HepG2 (cell line): ENCODE measurements around the gene NES. TPM values are rescaled to one million over a fixed set of nuclear protein-coding genes. Genes with fewer than 3 reads are reported as not detected.

ENCODE experiments used
- ATAC-seq: fragments of 200-7000 bp; cut with Tn5 transposase; 3 replicates; pipeline ENCODE4 v1.9.1; 2020; ENCODE audit warnings: mild to moderate bottlenecking, moderate library complexity
- BruUV-seq: library from RNA; stranded (reverse); fragments of 400-500 nt; replicated peaks from 2 replicates; lab custom pipeline; 2021; lab: Mats Ljungman, UMichigan
- CTCF ChIA-PET: fragments of 300-600 bp; formaldehyde crosslinking; extraction: SDS; loops from one replicate; lab custom pipeline; 2021; ENCODE audit warnings: low total read pairs, inconsistent platforms, low intra/inter-chr PET ratio; lab: Yijun Ruan, JAX
- POLR2A ChIA-PET: fragments of 350-600 bp; sonication (Branson Sonifier 250); formaldehyde crosslinking; loops from one replicate; lab custom pipeline; 2020; ENCODE audit warnings: antibody characterized with exemption, inconsistent platforms; lab: Yijun Ruan, JAX
- DNase-seq: peaks from one replicate; pipeline ENCODE4 v3.0.0-alpha.2; 2015; ENCODE audit warnings: low spot score
- FAIRE-seq: peaks from 3 replicates; lab custom pipeline; 2011; peaks lifted over from hg19 to GRCh38; lab: Jason Lieb, UNC
- H2AFZ ChIP-seq: one replicate; pipeline ENCODE4 v1.6.1; 2011; ENCODE audit warnings: low read length, inconsistent platforms
- H3K27ac ChIP-seq: fragments of 300-600 bp; 3 replicates; pipeline ENCODE4 v1.8.0; 2011; ENCODE audit warnings: mixed run types, mild to moderate bottlenecking, mixed read lengths, low read length, inconsistent platforms; ENCODE audit not compliant: insufficient read depth; ENCODE audit errors: extremely low read length
- H3K27me3 ChIP-seq, 2 experiments: fragments of 200-600 bp in 1 of 2; 2 replicates in 1 of 2; 3 replicates in 1 of 2; pipeline versions ENCODE4 v1.6.0 to v1.8.0; 2011; ENCODE audit warnings: low read length in 2 of 2, mild to moderate bottlenecking in 2 of 2, moderate library complexity in 2 of 2, inconsistent platforms in 1 of 2; ENCODE audit not compliant: insufficient read depth in 2 of 2, control insufficient read depth in 1 of 2
- H3K36me3 ChIP-seq, 2 experiments: fragments of 200-600 bp in 1 of 2; replicated peaks in 1 of 2; 2 replicates in 1 of 2; 3 replicates in 1 of 2; pipeline versions ENCODE4 v1.5.1 to v1.8.0; 2011; ENCODE audit warnings: low read length in 2 of 2, inconsistent platforms in 1 of 2; ENCODE audit not compliant: insufficient read depth in 2 of 2, control insufficient read depth in 1 of 2
- H3K4me1 ChIP-seq: 2 replicates; pipeline ENCODE4 v1.5.1; 2012; ENCODE audit warnings: low read length, inconsistent platforms; ENCODE audit not compliant: insufficient read depth
- H3K4me2 ChIP-seq: 2 replicates; pipeline ENCODE4 v1.6.0; 2011; ENCODE audit warnings: low read depth, low read length, inconsistent platforms
- H3K4me3 ChIP-seq, 3 experiments: fragments of 200-600 bp in 1 of 3; sonication (generic), shearing (Covaris generic) in 1 of 3; replicated peaks in 1 of 3; 2 replicates each; pipeline ENCODE4 v1.5.1; 2011 to 2016; ENCODE audit warnings: low read length in 3 of 3, inconsistent platforms in 2 of 3, low read depth in 2 of 3, mild to moderate bottlenecking in 2 of 3, control low read depth in 1 of 3, mixed read lengths in 1 of 3; ENCODE audit not compliant: insufficient read depth in 1 of 3
- H3K79me2 ChIP-seq: one replicate; pipeline ENCODE4 v1.6.1; 2011; ENCODE audit warnings: low read length, inconsistent platforms; ENCODE audit not compliant: insufficient read depth
- H3K9ac ChIP-seq: 2 replicates; pipeline ENCODE4 v1.6.0; 2011; ENCODE audit warnings: mild to moderate bottlenecking, low read depth, low read length, inconsistent platforms; ENCODE audit not compliant: insufficient read depth
- H3K9me3 ChIP-seq: 2 replicates; pipeline ENCODE4 v1.5.1; 2012; ENCODE audit warnings: mild to moderate bottlenecking, low read length
- H4K20me1 ChIP-seq: 2 replicates; pipeline ENCODE4 v1.6.0; 2011; ENCODE audit warnings: inconsistent platforms, mild to moderate bottlenecking, low read length, moderate library complexity; ENCODE audit not compliant: insufficient read depth
- HHEX ChIP-seq: IDR thresholded peaks from 2 replicates; pipeline ENCODE4 v1.6.1; 2016; ENCODE audit warnings: control low read depth
- HIVEP1 ChIP-seq: sonication (generic); formaldehyde crosslinking; IDR thresholded peaks from 2 replicates; pipeline ENCODE4 v1.4.0; 2020; ENCODE audit warnings: mild to moderate bottlenecking, missing genetic modification reagents
- PATZ1 ChIP-seq: sonication (generic); formaldehyde crosslinking; IDR thresholded peaks from 2 replicates; pipeline ENCODE4 v1.4.0; 2020; ENCODE audit warnings: missing genetic modification reagents
- TEF ChIP-seq: sonication (generic); formaldehyde crosslinking; IDR thresholded peaks from 2 replicates; pipeline ENCODE4 v1.5.0; 2020; ENCODE audit warnings: missing genetic modification reagents
- ZNF510 ChIP-seq: sonication (generic); formaldehyde crosslinking; IDR thresholded peaks from 2 replicates; pipeline ENCODE4 v1.4.0; 2020; ENCODE audit warnings: low read depth, mild to moderate bottlenecking, missing genetic modification reagents
- WGBS: methylation state at CpG from one replicate; pipeline ENCODE4 v1.1.6; 2017; ENCODE audit warnings: low lambda C conversion rate; 5-methylcytosine and 5-hydroxymethylcytosine counted together
- in situ Hi-C: cut with HindIII; loops from 2 replicates; pipeline ENCODE4 v1.10.0; 2017; ENCODE audit warnings: low pct_unique_long_range_greater_than_20kb; ENCODE audit not compliant: extremely low pct_ligation_motif_present
- intact Hi-C: fragments of 100-400 bp; cut with micrococcal nuclease; formaldehyde crosslinking; loops from one replicate; pipeline ENCODE4 v1.10.0; 2022; ENCODE audit not compliant: unreplicated experiment
- polyA plus RNA-seq, 8 experiments: library from polyadenylated mRNA; depleted of rRNA in 3 of 8; stranded (reverse) in 7 of 8; unstranded in 1 of 8; fragments of >200 nt; fragmentation: Illumina TruSeq in 4 of 8; extraction: Trizol in 4 of 8; gene quantifications; 2 replicates each; pipeline versions ENCODE4 v1.2.1 to v1.2.3, GENCODE V29; 2011 to 2016; ENCODE audit warnings: low read depth in 4 of 8, missing spikeins in 1 of 8, mixed read lengths in 1 of 8; ENCODE audit not compliant: insufficient read depth in 1 of 8
- total RNA-seq, 5 experiments: library from RNA; depleted of rRNA; stranded (reverse); fragments of >200 nt; fragmentation: Illumina TruSeq; extraction: Trizol; gene quantifications; 2 replicates each; pipeline ENCODE4 v1.2.3, GENCODE V29; 2016; ENCODE audit warnings: low read depth in 1 of 5
- TF ChIP-seq, protein P1 (sequence below): sonication (generic); formaldehyde crosslinking; IDR thresholded peaks from 2 replicates; pipeline ENCODE4 v1.4.0; 2020; ENCODE audit warnings: missing genetic modification reagents, borderline replicate concordance

The NES gene
- total and polyA plus RNA-seq, 2 of the 13 experiments (the other 11 are each of a cell fraction or from before 2014, with no cell fraction given): 1.7 to 16.6 TPM

DNA sequence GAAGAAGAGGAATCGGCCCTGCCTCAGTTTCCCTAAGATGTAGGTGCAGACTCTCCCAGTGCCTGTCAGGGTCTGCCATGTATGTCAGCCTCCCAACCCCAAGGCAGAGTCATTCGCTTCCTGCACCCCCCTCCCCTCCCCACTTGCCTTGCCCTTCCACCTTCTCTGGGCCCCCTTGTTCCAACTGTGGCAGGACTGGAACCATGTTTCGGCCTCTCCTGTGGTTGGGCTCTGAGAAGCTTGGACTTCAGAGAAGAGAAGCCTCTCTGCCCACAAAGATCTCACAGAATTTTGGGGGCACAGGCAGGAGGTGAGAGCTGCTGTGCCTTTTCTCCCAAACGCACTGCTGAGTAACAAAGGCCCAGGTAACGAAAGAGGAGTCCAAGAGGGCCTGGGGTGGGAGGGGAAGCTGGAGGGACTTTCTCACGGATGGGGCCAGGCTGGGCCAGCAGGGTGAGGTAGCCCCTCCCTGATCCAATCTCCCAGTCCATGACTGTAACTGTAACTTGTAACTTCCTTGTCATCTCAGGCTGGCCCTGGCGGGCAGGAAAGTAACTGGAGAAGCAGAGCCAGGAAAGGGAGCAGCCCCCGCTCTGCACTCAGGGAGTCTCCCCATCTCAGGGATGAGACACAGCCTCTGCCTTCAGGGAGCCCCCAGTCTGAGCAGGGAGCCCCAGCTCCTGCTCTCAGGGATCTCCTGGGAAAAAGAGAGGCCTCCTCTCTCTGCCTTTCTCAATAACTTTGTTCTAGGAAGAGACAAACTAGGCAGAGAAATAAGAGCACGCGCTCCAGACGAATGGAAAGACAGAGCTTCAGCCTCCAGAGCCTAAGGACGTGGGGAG, 16.9 kb upstream of the NES start:
- intact Hi-C loops: no loop called here
- no peak overlapping the region for H3K4me3 ChIP-seq
- H3K4me2 ChIP-seq: no peak overlapping the region
- no peak for DNase-seq
- no peaks in the 10 kb centered on the region for H3K9me3 ChIP-seq
- no peak overlapping the region for H3K27ac ChIP-seq
- no peaks in the 10 kb centered on the region for H3K36me3 ChIP-seq
- no TSS peak for BruUV-seq
- TF ChIP-seq HHEX (no peak), TEF (CRISPR knock-in tag) (no peak), ZNF510 (no peak)
- no peak overlapping the region for H2AFZ ChIP-seq
- no peaks in the 10 kb centered on the region for H4K20me1 ChIP-seq
- ATAC-seq: no peak; the same call in 2 of the 3 replicates
- POLR2A ChIA-PET: interaction anchor here (0.5 kb wide), 1 partner anchor 32 kb away, joined by 3 read pairs; no protein-coding TSS in a partner anchor
- in situ Hi-C loops: loop anchor here (10.0 kb wide), 2 partner anchors 171 to 231 kb away; partner anchors contain the start of genes LRRC71 and NTRK1
- H3K79me2 ChIP-seq: no peaks in the 10 kb centered on the region
- H3K4me1 ChIP-seq: peaks cover 40% of the 10 kb centered on the region
- 27% methylated on average over 10 of the region's 12 CpGs for WGBS
- peaks cover 16 to 59% of the 10 kb centered on the region in 2 experiments for H3K27me3 ChIP-seq
- FAIRE-seq: no peak
- no peak overlapping the region for H3K9ac ChIP-seq
- CTCF ChIA-PET: no interaction called here

- 21% methylated on average over 13 of the region's 16 CpGs for WGBS
- no peaks in the 10 kb centered on the region for H3K36me3 ChIP-seq
- POLR2A ChIA-PET: interaction anchor here (2.0 kb wide), 1 partner anchor 35 kb away, joined by 5 read pairs; the partner anchor contains the start of genes ISG20L2 and METTL25B
- DNase-seq (peak; percentile 23), ATAC-seq (no peak), FAIRE-seq (no peak)
- in situ Hi-C loops: loop anchor here (10.0 kb wide), 2 partner anchors 172 to 232 kb away; partner anchors contain the start of genes LRRC71 and NTRK1
- intact Hi-C loops: no loop called here
- no TSS peak for BruUV-seq
- peaks cover 15 to 58% of the 10 kb centered on the region in 2 experiments for H3K27me3 ChIP-seq
- H3K9me3 ChIP-seq: no peaks in the 10 kb centered on the region
- H3K4me3 ChIP-seq: no peak overlapping the region
- TF ChIP-seq PATZ1: peak; percentile 31; the same call in 1 of the 2 replicates
- no peak for TF ChIP-seq HIVEP1
- TF ChIP-seq, protein P1, sequence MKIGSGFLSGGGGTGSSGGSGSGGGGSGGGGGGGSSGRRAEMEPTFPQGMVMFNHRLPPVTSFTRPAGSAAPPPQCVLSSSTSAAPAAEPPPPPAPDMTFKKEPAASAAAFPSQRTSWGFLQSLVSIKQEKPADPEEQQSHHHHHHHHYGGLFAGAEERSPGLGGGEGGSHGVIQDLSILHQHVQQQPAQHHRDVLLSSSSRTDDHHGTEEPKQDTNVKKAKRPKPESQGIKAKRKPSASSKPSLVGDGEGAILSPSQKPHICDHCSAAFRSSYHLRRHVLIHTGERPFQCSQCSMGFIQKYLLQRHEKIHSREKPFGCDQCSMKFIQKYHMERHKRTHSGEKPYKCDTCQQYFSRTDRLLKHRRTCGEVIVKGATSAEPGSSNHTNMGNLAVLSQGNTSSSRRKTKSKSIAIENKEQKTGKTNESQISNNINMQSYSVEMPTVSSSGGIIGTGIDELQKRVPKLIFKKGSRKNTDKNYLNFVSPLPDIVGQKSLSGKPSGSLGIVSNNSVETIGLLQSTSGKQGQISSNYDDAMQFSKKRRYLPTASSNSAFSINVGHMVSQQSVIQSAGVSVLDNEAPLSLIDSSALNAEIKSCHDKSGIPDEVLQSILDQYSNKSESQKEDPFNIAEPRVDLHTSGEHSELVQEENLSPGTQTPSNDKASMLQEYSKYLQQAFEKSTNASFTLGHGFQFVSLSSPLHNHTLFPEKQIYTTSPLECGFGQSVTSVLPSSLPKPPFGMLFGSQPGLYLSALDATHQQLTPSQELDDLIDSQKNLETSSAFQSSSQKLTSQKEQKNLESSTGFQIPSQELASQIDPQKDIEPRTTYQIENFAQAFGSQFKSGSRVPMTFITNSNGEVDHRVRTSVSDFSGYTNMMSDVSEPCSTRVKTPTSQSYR (CRISPR knock-in tag): peak; percentile 53; the same call in 1 of the 2 replicates
- H3K4me1 ChIP-seq: peaks cover 47% of the 10 kb centered on the region
- no peak overlapping the region for H3K4me2 ChIP-seq
- CTCF ChIA-PET: interaction anchor here (0.7 kb wide), 2 partner anchors 13 to 33 kb away, joined by 3 read pairs; no protein-coding TSS in a partner anchor
- H2AFZ ChIP-seq: no peak overlapping the region
- H3K9ac ChIP-seq: no peak overlapping the region
- H3K27ac ChIP-seq: no peak overlapping the region
- H3K79me2 ChIP-seq: no peaks in the 10 kb centered on the region
- no peaks in the 10 kb centered on the region for H4K20me1 ChIP-seq
Observed at GRCh38 chr1:156692925-156693847, 16.0 kb upstream of the NES start.
